22Rv1 (cell line): Measurements from ENCODE around the gene PERM1.

Experiments
- H3K27ac ChIP-seq: fragments of 450-650 bp; 2 replicates; pipeline ENCODE4 v1.5.1; 2017
- ZFX ChIP-seq: fragments of 450-650 bp; IDR thresholded peaks from 2 replicates; pipeline ENCODE4 v1.6.1; 2017; ENCODE audit warnings: antibody characterized with exemption, borderline replicate concordance
- TF ChIP-seq, protein P1 (sequence below): fragments of 450-650 bp; IDR thresholded peaks from 2 replicates; pipeline ENCODE4 v1.5.1; 2017; ENCODE audit warnings: mild to moderate bottlenecking

Gene PERM1

DNA sequence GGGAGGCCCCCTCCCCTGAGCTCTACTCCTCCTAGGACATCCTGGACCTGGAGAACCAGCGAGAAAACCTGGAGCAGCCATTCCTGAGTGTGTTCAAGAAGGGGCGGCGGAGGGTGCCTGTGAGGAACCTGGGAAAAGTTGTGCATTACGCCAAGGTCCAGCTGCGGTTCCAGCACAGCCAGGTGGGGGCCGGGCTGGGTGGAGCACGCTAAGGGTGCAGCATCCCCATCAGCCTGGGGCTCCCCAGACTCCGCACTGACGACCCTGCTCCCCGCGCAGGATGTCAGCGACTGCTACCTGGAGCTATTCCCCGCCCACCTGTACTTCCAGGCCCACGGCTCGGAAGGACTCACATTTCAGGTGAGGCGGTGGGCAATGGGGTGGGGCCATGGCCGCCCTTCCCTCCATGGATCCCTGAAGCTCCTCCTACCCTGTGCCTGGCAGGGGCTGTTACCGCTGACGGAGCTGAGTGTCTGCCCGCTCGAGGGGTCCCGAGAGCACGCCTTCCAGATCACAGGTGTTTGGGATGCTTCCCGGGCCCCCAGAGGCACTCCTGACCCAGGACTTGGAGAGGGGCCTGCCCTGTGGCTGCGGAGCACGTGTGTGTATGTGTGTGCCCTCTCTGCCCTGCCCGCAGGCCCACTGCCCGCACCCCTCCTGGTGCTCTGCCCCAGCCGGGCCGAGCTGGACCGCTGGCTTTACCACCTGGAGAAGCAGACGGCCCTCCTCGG is 11.5 kb downstream of the PERM1 start:
- no peak overlapping the region for H3K27ac ChIP-seq
- TF ChIP-seq, protein P1, sequence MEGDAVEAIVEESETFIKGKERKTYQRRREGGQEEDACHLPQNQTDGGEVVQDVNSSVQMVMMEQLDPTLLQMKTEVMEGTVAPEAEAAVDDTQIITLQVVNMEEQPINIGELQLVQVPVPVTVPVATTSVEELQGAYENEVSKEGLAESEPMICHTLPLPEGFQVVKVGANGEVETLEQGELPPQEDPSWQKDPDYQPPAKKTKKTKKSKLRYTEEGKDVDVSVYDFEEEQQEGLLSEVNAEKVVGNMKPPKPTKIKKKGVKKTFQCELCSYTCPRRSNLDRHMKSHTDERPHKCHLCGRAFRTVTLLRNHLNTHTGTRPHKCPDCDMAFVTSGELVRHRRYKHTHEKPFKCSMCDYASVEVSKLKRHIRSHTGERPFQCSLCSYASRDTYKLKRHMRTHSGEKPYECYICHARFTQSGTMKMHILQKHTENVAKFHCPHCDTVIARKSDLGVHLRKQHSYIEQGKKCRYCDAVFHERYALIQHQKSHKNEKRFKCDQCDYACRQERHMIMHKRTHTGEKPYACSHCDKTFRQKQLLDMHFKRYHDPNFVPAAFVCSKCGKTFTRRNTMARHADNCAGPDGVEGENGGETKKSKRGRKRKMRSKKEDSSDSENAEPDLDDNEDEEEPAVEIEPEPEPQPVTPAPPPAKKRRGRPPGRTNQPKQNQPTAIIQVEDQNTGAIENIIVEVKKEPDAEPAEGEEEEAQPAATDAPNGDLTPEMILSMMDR: no peak
- TF ChIP-seq ZFX: no peak

DNA sequence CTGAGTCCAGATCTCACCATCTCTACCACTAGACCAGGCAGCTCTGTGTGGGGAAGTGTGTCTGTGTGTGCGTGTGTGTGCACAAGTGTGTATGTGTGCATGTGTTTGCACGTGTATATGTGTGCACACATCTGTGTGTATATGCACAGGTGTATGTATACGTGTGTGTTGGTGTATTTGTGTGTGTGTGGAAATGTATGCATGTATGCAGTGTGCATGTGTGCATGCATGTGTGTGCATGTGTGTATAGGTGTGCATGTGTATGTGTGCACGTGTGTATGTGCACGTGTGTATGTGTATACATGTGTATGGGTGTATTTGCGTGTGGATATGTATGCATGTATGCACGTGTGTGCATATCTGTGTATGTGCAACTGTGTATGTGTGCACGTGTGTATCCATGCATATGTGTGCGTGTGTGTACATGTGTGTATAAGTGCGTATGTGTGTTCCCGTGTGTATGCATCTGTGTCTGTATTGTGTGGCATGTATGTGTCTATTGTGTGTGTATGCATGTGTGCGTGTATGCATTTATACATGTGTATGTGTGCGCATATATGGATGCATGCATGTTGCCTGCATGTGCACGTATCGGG is 12.5 kb downstream of the PERM1 start:
- TF ChIP-seq, protein P1: no peak
- no peak for TF ChIP-seq ZFX
- no peak overlapping the region for H3K27ac ChIP-seq

DNA sequence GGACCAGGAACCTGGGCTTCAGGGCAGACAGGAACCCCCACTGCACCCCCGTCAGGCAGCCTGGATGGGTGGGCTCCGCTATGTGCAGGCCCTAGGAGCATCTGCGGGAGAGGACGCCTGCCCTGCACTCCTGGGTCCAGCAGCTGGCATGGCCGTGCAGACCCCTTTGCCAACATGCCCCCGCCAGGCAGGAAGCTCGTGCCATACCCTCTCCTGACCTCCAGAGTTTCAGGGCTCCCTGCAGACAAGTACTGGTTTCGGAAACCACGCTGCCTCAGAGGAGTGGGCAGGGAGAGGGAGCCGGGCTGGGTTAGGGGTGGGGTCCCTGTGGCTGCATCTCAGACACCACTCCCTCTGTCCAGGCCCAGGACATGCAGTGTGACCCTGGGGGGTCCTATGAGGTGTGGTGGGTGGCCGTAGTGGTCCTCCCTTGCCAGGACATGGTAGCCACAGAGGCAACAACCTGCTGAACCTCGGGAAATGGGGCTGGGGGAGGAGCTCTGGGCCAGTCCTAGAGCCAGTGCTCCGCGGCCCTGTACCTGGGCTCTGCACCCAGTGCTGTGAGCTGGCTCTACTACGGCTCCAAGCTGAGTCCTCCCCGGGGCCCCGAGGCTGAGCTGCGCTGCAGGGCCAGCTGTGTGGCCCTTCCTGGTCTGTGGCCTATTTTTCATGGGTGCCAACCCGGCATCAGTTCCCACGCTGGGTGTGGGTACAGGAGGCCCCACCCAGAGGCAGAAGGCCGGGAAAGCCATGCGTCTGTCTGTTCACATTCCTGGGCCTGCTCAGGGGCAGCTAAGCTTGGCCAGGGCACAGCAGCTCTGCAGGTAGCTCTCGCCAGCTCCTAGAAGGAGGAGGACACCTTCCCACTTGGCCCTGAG is 14.2 kb downstream of the PERM1 start:
- H3K27ac ChIP-seq: peak overlapping the region; percentile 89; the same call in 1 of the 2 replicates
- TF ChIP-seq ZFX: no peak
- TF ChIP-seq, protein P1: no peak

DNA sequence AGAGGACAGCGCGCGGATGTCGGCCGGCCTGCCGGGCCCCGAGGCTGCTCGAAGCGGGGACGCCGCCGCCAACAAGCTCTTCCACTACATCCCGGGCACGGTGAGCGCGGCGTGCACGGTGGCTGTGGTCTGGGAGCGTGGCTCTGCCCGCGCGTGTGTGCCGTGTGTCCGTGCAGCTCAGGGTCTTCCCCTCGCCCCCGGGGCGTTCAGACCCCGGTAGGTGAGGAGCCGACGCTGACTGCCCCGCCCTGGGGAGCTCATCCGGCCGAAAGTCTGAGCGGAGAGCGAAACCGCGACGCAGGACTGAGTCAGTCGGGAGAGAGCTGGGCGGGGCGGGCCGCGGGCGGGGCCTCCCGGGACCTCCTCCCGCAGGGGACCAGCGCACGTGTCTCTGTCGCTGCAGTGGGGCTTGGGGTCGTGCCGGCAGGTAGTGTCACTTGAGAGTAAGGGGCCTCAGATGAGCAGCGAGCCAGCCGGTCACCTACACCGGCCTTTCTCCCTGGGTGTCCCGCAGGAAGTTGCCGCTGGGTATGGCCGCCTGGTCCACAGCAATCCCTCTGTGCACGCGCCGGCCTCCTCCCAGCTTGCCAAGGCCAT is 15.1 kb downstream of the PERM1 start:
- H3K27ac ChIP-seq: peak overlapping the region; percentile 89
- TF ChIP-seq, protein P1: no peak
- no peak for TF ChIP-seq ZFX

DNA sequence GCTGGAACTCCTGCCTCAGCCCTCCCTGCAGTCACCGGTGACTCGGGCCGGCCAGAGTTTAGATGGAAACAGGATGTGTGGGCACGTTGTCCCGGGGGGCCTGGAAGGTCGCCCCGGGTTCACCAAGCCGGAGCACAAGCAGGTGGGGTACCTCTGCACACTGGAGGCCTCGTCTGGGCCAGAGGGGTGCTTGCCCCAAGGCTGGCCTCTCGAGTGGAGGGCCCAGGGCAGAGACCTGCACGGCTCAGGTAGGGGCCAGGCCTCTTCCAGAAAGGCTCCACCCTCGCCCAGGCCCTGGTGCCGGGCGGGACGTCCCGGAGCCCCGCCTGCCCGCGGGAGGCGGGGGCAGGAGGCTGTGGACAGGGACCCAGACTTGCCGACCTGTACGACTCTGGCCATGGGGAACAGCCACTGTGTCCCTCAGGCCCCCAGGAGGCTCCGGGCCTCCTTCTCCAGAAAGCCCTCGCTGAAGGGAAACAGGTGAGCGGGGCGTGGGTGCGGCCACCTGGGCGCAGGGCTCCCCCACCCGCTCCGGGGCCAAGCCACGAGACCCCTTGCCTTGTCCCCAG is 15.7 kb downstream of the PERM1 start, which contains the start of gene PLEKHN1:
Gene PLEKHN1 (plus strand): TSS at position 348 of the 569 bp plus-strand sequence. CDS start 50 bp downstream, at position 398.
- peak within 1 kb of the TSS; percentile 89 for H3K27ac ChIP-seq
- TF ChIP-seq, protein P1: no peak

DNA sequence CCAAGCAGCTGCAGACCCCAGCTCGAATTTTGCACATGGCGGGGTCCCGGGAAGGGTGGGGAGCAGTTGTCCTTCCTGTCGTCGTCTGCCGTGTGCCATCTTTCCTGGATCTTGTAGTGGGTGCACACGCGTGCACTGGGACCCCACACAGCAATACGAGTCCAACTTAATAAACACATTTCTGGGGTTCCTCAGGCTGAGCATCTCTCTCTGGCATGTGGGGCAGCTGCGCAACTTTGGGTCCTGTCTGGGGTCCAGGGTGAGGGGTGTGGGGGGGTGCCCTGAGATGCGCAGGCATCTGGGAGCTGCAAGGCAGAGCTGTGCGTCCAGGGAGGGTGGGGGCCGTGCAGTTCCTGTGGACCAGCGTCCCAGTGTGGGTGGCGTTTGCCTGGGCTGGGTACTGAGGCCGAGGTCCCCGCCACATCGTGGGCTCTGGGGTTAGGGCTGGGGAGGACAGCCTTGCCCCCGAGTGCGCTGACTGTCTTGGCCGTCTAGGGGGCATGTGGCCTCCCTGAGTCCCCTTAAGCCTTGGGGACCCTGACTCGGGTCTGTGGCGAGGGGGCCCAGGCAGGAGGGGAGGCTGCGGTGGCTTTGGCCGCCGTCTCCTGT is 16.3 kb downstream of the PERM1 start:
- peak overlapping the region; percentile 89 for H3K27ac ChIP-seq
- TF ChIP-seq, protein P1: no peak
- no peak for TF ChIP-seq ZFX
